Camera-type eye (tissue), 1 donor: ENCODE data around the gene MFAP2. TPM values are rescaled to one million over a fixed set of nuclear protein-coding genes. Genes with fewer than 3 reads are reported as not detected.

Source experiments
- total RNA-seq: library from RNA; depleted of rRNA; stranded (reverse); fragments of >200 nt; gene quantifications from one replicate; pipeline ENCODE4 v1.2.3, GENCODE V29; 2014

Gene MFAP2, protein sequence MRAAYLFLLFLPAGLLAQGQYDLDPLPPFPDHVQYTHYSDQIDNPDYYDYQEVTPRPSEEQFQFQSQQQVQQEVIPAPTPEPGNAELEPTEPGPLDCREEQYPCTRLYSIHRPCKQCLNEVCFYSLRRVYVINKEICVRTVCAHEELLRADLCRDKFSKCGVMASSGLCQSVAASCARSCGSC
- 52.1 TPM for total RNA-seq

DNA sequence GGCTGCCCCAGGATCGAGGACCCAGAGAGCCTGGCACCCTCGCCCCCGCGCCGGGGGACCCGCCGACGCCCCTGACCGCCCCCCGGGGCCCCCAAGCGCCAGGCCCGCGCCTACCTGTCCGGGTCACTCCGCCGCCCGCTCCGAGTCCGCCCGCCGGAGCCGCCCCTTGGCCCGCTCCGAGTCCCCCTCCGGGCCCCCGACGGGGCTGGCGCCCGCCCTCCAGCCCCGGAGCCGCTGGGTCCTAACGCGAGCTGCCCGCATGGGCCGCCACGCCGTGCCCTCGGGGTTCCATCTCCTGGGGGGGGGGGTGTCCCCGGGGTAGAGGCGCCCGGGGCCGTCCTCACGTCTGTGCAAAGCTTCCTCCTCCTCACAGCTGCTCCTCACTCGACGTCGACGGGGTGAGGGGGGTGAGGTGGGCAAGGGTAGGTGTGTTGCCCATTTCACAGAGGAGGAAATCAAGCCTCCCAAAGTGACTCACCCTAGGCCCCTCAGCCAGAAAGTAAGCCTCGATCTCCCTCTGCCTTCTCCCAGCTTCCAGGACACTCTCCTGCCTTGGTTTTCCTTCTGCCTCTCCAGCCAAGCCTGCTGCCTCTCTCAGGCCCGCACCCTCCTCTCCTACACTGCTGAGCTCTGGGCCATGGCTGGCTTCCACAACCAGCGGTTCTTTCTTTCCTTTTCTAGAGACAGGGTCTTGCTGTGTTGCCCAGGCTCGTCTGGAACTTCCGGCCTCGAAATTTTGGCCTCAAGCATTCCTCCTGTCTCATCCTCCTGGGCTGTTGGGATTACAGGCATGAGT is at the start of gene MFAP2:
Gene MFAP2 (minus strand): TSS at position 148 of the 796 bp plus-strand sequence. CDS start 2,347 bp downstream, outside the sequence.

DNA sequence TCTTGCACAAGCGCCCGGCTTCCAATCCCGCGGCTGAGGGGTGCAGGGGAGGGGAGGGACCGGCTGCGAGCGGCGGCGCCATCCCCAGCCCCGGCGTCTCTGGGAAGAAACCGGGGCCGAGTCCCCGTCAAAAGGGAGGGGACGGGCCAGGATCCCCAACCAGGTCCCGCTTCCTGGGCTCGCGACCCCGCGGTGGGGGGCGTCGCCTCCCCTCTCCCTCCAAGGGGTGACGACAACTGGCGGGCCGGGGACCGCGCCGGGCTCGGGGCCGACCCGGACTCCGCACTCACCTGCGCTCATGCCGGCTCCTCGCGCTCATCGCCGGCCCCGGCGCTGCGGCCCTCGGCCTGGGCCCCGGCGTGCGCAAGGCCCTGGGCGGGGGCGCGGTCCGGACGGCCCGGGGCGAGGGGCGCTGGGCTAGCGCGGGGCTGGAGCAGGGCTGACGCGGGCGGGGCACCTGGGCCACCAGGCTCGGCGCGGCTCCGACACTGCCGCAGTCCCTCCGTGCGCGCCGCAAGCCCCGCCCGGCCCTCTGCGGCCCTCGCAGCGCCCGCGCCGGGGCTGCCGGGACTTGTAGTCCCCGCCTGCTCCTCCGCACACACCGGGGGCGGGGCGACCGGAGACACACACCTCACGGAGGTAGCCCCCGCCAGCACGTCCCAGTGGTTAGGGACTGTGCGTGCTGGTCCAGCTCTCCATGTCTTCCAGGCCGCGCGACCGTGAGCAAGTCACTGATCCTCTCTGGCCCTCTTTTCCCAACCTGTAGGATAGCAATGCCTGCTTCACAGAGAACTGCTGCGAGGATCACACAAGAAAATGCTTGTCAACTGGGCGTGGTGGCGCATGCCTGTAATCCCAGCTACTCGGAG is 31.3 kb upstream of the MFAP2 start, which contains the start of gene ATP13A2:
Gene ATP13A2 (minus strand): TSS at position 490 of the 869 bp plus-strand sequence. CDS start 190 bp downstream, at position 300.

Other genes starting within 250 kb of the MFAP2 start
- gene RNU1-4, start 240.1 kb downstream of the MFAP2 start, total RNA-seq, result under 0.01 TPM
- gene RNU1-2, start 84.6 kb downstream of the MFAP2 start, total RNA-seq, result under 0.01 TPM
- gene CROCC, start 58.7 kb downstream of the MFAP2 start, total RNA-seq, result 81.3 TPM
- 29.6 TPM for gene ATP13A2, start 31.3 kb upstream of the MFAP2 start, total RNA-seq
- gene SDHB, start 73.4 kb upstream of the MFAP2 start, total RNA-seq, result 59.8 TPM
- gene PADI2, start 138.8 kb upstream of the MFAP2 start, total RNA-seq, result 24.0 TPM
- 0.33 TPM for gene PADI1, start 224.5 kb upstream of the MFAP2 start, total RNA-seq